ENCODE data around the gene WDR89. TPM values are rescaled to one million over a fixed set of nuclear protein-coding genes. Genes with fewer than 3 reads are reported as not detected.

Gene WDR89
- total and polyA plus RNA-seq, 2 experiments from 2014 or later = 21.5 to 31.8 TPM

GRCh38 chr14:63647696-63648410 is 6.2 kb upstream of the WDR89 start:
- peaks cover 6% of the 10 kb centered on the region; the same call in 2 of the 3 replicates for H3K4me1 Mint-ChIP-seq
- Histone ChIP-seq H3K27me3 (ENCODE audit: insufficient read depth) (no peaks in the 10 kb centered on the region), H2AFZ (no peak overlapping the region), H3K36me3 (ENCODE audit: insufficient read depth) (no peaks in the 10 kb centered on the region), H3K4me1 (ENCODE audit: insufficient read depth) (no peaks in the 10 kb centered on the region), H3K79me2 (replicated peaks; ENCODE audit: insufficient read depth) (no peaks in the 10 kb centered on the region), H4K20me1 (replicated peaks; ENCODE audit: insufficient read depth) (no peaks in the 10 kb centered on the region), H3K9me2 (ENCODE audit: insufficient read depth) (no peaks in the 10 kb centered on the region), H3K27ac (ENCODE audit: low read depth) (no peak overlapping the region), H3F3A (replicated peaks; ENCODE audit: low read depth) (no peaks in the 10 kb centered on the region), H3K4me3 (no peak overlapping the region), H3K4me2 (no peak overlapping the region)
- H3K36me3 Mint-ChIP-seq (ENCODE audit: low read depth) = no peaks in the 10 kb centered on the region
- ATAC-seq (peak; percentile 36; the same call in 1 of the 3 replicates), DNase-seq (ENCODE audit: low spot score) (peak; percentile 16)
- peak overlapping the region; percentile 81; the same call in 1 of the 2 replicates for H3K27ac Mint-ChIP-seq
- TF ChIP-seq NANOG (IDR thresholded peaks at IDR 0.05; ENCODE audit: borderline replicate concordance) (no peak), POLR2AphosphoS5 (IDR thresholded peaks at IDR 0.05; ENCODE audit: low read depth) (no peak), EZH2phosphoT487 (IDR thresholded peaks at IDR 0.05; ENCODE audit: unreplicated experiment) (no peak), JUNB (IDR thresholded peaks at IDR 0.05; ENCODE audit: unreplicated experiment) (no peak), REST (IDR thresholded peaks at IDR 0.05; ENCODE audit: unreplicated experiment) (no peak), ZNF462 (CRISPR knock-in tag; IDR thresholded peaks at IDR 0.05) (no peak), EZH2 (IDR thresholded peaks at IDR 0.05; ENCODE audit: low read depth, unreplicated experiment) (no peak), ZNF331 (CRISPR knock-in tag; IDR thresholded peaks at IDR 0.05; ENCODE audit: low read depth) (no peak), ZNF114 (CRISPR knock-in tag; IDR thresholded peaks at IDR 0.05) (no peak), ETS1 (IDR thresholded peaks at IDR 0.05) (no peak), CREB1 (CRISPR knock-in tag; IDR thresholded peaks at IDR 0.05; ENCODE audit: low read depth) (no peak)
- H3K4me3 Mint-ChIP-seq = no peak overlapping the region
- H3K27me3 Mint-ChIP-seq (ENCODE audit: insufficient read depth, low read depth, poor library complexity) = peaks cover 1% of the 10 kb centered on the region
- no peaks in the 10 kb centered on the region for H3K9me3 Mint-ChIP-seq

All from GM23338 (cell line).